ENCODE data around the gene GGTLC1. TPM values are rescaled to one million over a fixed set of nuclear protein-coding genes. Genes with fewer than 3 reads are reported as not detected.

Gene GGTLC1
- total and polyA plus RNA-seq, 2 of the 8 experiments (the other 6 are each of a cell fraction or from before 2014, with no cell fraction given) = not detected

- no peaks in the 10 kb centered on the region for H3K27me3 ChIP-seq (replicated peaks in 1 of 4; ENCODE audit: control insufficient read depth in 3 of 4, extremely low read depth in 1 of 4, insufficient read depth in 3 of 4, low read length in 3 of 4)
- H3K23ac ChIP-seq (ENCODE audit: insufficient read length) = no peak overlapping the region
- no peak overlapping the region for H4K8ac ChIP-seq (ENCODE audit: extremely low read depth, insufficient read depth, low read length)
- no peak overlapping the region for H3K27ac ChIP-seq (ENCODE audit: low read depth, low read length)
- H3K4me3 ChIP-seq (ENCODE audit: extremely low read depth in 1 of 4, insufficient read depth in 2 of 4, low read depth in 3 of 4, low read length in 4 of 4) = no peak overlapping the region
- H3K23me2 ChIP-seq (ENCODE audit: low read depth, low read length) = no peaks in the 10 kb centered on the region
- POLR2A ChIA-PET (ENCODE audit: partially characterized antibody) = no interaction called here
- no peak overlapping the region for H2BK12ac ChIP-seq (ENCODE audit: low read depth, low read length)
- H3K4ac ChIP-seq (replicated peaks; ENCODE audit: insufficient read length, low read depth, low read length) = no peak overlapping the region
- no peak overlapping the region for H2BK15ac ChIP-seq (ENCODE audit: low read length)
- WGBS, 2 experiments (ENCODE audit: extremely low coverage in 1 of 2, insufficient coverage in 1 of 2, insufficient read length in 1 of 2, insufficient replicate concordance in 2 of 2, low coverage in 1 of 2, low lambda C conversion rate in 2 of 2, missing lambda C conversion rate in 1 of 2) = 93% methylated on average over 3 of the region's 3 CpGs; no CpG with 5 or more reads in 1 of the 2 experiments
- H3K79me2 ChIP-seq (ENCODE audit: control insufficient read depth in 1 of 2, insufficient read depth in 2 of 2, low read length in 2 of 2) = no peaks in the 10 kb centered on the region
- DNase-seq (ENCODE audit: low read depth in 1 of 2, low spot score in 2 of 2) = no peak
- H2AK5ac ChIP-seq (ENCODE audit: low read depth, low read length) = no peak overlapping the region
- H3K9me3 ChIP-seq (ENCODE audit: insufficient read depth in 2 of 2, low read depth in 1 of 2, low read length in 1 of 2) = no peaks in the 10 kb centered on the region
- H3K18ac ChIP-seq (ENCODE audit: extremely low read depth, low read length) = no peak overlapping the region
- H3K4me2 ChIP-seq (ENCODE audit: insufficient read depth in 1 of 2, low read depth in 2 of 2, low read length in 2 of 2) = no peak overlapping the region
- no peak overlapping the region for H2AFZ ChIP-seq (ENCODE audit: low read length)
- no peak overlapping the region for H2BK20ac ChIP-seq (ENCODE audit: low read length)
- TF ChIP-seq, protein P1, sequence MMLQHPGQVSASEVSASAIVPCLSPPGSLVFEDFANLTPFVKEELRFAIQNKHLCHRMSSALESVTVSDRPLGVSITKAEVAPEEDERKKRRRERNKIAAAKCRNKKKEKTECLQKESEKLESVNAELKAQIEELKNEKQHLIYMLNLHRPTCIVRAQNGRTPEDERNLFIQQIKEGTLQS (IDR thresholded peaks at IDR 0.05; ENCODE audit: insufficient read depth, low read depth, low read length) = no peak
- TF ChIP-seq PHF8 (conservative IDR thresholded peaks at IDR 0.05; ENCODE audit: low read depth, low read length) (no peak), KDM4A (IDR thresholded peaks at IDR 0.05; ENCODE audit: low read depth, low read length, severe bottlenecking) (no peak), FOSL1 (IDR thresholded peaks at IDR 0.05; ENCODE audit: insufficient read depth, low read depth, low read length) (no peak), TBP (IDR thresholded peaks at IDR 0.05; ENCODE audit: low read depth, low read length) (no peak), RNF2 (IDR thresholded peaks at IDR 0.05; ENCODE audit: borderline replicate concordance, low read depth, low read length, missing control alignments, poor library complexity, severe bottlenecking) (no peak), TAF7 (optimal IDR thresholded peaks at IDR 0.05; ENCODE audit: borderline replicate concordance, low read depth, low read length) (no peak), KDM5A (IDR thresholded peaks at IDR 0.05; ENCODE audit: low read length) (no peak), MAFK (IDR thresholded peaks at IDR 0.05; ENCODE audit: low read depth, low read length) (no peak)
- TF ChIP-seq, protein P2, sequence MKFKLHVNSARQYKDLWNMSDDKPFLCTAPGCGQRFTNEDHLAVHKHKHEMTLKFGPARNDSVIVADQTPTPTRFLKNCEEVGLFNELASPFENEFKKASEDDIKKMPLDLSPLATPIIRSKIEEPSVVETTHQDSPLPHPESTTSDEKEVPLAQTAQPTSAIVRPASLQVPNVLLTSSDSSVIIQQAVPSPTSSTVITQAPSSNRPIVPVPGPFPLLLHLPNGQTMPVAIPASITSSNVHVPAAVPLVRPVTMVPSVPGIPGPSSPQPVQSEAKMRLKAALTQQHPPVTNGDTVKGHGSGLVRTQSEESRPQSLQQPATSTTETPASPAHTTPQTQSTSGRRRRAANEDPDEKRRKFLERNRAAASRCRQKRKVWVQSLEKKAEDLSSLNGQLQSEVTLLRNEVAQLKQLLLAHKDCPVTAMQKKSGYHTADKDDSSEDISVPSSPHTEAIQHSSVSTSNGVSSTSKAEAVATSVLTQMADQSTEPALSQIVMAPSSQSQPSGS (IDR thresholded peaks at IDR 0.05; ENCODE audit: low read length) = no peak
- no peak overlapping the region for H2BK120ac ChIP-seq (replicated peaks; ENCODE audit: low read depth, low read length)
- no peaks in the 10 kb centered on the region for H4K20me1 ChIP-seq (replicated peaks in 1 of 2; ENCODE audit: control insufficient read depth in 1 of 2, insufficient read depth in 2 of 2, low read length in 2 of 2)
- FAIRE-seq = no peak
- H3K79me1 ChIP-seq (ENCODE audit: low read depth, low read length) = no peaks in the 10 kb centered on the region
- no peak overlapping the region for H2BK5ac ChIP-seq (ENCODE audit: low read depth, low read length)
- H4K5ac ChIP-seq (ENCODE audit: insufficient read length, low read depth, low read length) = no peak overlapping the region
- no peak overlapping the region for H4K91ac ChIP-seq (replicated peaks; ENCODE audit: insufficient read length, low read length)
- H3K4me1 ChIP-seq (replicated peaks in 1 of 4; ENCODE audit: control insufficient read depth in 3 of 4, insufficient read depth in 4 of 4, low read length in 3 of 4) = no peaks in the 10 kb centered on the region
- no peaks in the 10 kb centered on the region for H3K36me3 ChIP-seq (ENCODE audit: control insufficient read depth in 2 of 4, insufficient read depth in 4 of 4, low read length in 3 of 4)
- CTCF ChIA-PET (ENCODE audit: partially characterized antibody) = no interaction called here
- no peak overlapping the region for H3K56ac ChIP-seq (replicated peaks; ENCODE audit: insufficient read length, low read depth, low read length)
- H3K9ac ChIP-seq (replicated peaks in 1 of 4; ENCODE audit: extremely low read depth in 1 of 4, low read depth in 3 of 4, low read length in 3 of 4) = no peak overlapping the region
- no peak overlapping the region for H3K14ac ChIP-seq (ENCODE audit: insufficient read length)
Observed at GRCh38 chr20:24033565-24033964, 45.0 kb upstream of the GGTLC1 start.

Data from H1 (cell line).